ENCODE results near the gene C4orf46. TPM values are rescaled to one million over a fixed set of nuclear protein-coding genes. Genes with fewer than 3 reads are reported as not detected.
"Not testable (repeated sequence)": the region's sequence is repeated elsewhere in the genome, so short reads cannot be mapped to it uniquely, and the experiment has no call there.

Gene C4orf46
- total RNA-seq, 1 donor from 2014 or later, result 16.2 TPM

DNA sequence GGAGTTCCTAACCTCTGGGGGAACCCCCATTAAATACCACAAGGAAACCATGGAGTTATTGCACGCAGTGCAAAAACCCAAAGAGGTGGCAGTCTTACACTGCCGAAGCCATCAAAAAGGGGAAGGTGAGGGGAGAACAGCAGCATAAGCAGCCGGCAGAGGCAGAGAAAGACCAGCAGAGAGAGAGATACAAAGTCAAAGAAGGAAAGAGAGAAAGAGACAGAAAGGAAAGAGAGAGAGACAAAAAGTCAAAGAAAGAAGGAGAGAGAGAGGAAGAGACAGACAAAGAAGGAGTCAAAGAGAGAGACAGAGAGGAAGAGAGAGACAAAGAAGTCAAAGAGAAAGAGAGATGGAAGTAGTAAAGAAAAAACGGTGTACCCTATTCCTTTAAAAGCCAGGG lies 8.4 kb downstream of the C4orf46 start:
- H3K36me3 ChIP-seq (ENCODE audit: control insufficient read depth in 3 of 3, insufficient read depth in 3 of 3, low read length in 3 of 3); H3K27me3 ChIP-seq (ENCODE audit: control insufficient read depth in 3 of 3, insufficient read depth in 3 of 3, low read length in 3 of 3); H3K9me3 ChIP-seq (ENCODE audit: control insufficient read depth in 3 of 3, low read length in 3 of 3); H3K27ac ChIP-seq (ENCODE audit: low read depth, low read length); H3K4me1 ChIP-seq (ENCODE audit: control insufficient read depth in 3 of 3, insufficient read depth in 3 of 3, low read length in 3 of 3); H3K4me3 ChIP-seq (ENCODE audit: low read length in 3 of 3); H3K9ac ChIP-seq (ENCODE audit: low read depth in 1 of 3, low read length in 3 of 3): not testable (repeated sequence)

DNA sequence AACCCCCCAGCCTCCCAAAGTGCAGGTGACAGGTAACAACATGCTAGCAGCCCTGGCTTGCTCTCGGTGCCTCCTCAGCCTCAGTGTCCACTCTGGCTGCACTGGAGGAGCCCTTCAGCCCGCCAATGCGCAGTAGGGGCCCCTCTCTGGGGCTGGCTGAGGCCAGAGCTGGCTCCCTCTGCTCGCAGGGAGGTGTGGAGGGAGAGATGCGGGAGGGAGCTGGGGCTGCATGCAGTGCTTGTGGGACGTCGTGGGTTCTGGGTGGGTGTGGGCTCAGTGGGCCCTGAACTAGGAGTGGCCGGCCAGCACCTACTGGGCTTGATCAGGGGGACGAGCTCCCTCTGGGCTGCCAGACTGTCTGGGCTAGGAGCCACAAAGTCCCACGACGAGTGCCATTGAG lies 14.4 kb downstream of the C4orf46 start:
- Histone ChIP-seq H3K9me3 (ENCODE audit: control insufficient read depth in 3 of 3, low read length in 3 of 3) (no peaks in the 10 kb centered on the region), H3K27ac (ENCODE audit: low read depth, low read length) (no peak overlapping the region), H3K4me3 (ENCODE audit: low read length in 3 of 3) (no peak overlapping the region)

DNA sequence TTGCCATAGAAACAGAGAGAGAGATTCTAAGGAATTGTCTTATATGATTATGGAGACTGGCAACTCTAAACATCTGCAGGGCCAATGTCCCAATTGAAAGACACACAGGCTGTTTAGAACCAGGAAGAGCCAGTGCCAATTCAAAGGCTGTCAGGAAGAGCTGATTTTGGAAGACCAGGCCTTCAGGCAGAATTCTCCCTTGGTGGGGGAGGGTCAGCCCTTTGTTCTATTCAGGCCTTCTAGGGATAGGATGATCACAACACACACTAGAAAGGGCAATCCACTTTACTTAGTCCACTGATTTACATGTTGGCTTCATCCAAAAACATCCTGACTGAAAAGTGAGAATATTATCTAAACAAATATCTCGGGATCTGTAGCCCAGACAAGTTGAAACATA lies 15.2 kb downstream of the C4orf46 start:
- H3K9me3 ChIP-seq (ENCODE audit: control insufficient read depth in 3 of 3, low read length in 3 of 3), result no peaks in the 10 kb centered on the region
- no peaks in the 10 kb centered on the region for H3K27me3 ChIP-seq (ENCODE audit: control insufficient read depth in 3 of 3, insufficient read depth in 3 of 3, low read length in 3 of 3)
- H3K4me1 ChIP-seq (ENCODE audit: control insufficient read depth in 3 of 3, insufficient read depth in 3 of 3, low read length in 3 of 3), result no peaks in the 10 kb centered on the region
- no peak overlapping the region for H3K9ac ChIP-seq (ENCODE audit: low read depth in 1 of 3, low read length in 3 of 3)
- H3K36me3 ChIP-seq (ENCODE audit: control insufficient read depth in 3 of 3, insufficient read depth in 3 of 3, low read length in 3 of 3), result no peaks in the 10 kb centered on the region
- H3K4me3 ChIP-seq (ENCODE audit: low read length in 3 of 3), result no peak overlapping the region
- H3K27ac ChIP-seq (ENCODE audit: low read depth, low read length), result no peak overlapping the region

More for the DNA sequence above, 14.4 kb downstream of the C4orf46 start:
- no peaks in the 10 kb centered on the region for H3K36me3 ChIP-seq (ENCODE audit: control insufficient read depth in 3 of 3, insufficient read depth in 3 of 3, low read length in 3 of 3)
- no peak overlapping the region for H3K9ac ChIP-seq (ENCODE audit: low read depth in 1 of 3, low read length in 3 of 3)
- no peaks in the 10 kb centered on the region for H3K4me1 ChIP-seq (ENCODE audit: control insufficient read depth in 3 of 3, insufficient read depth in 3 of 3, low read length in 3 of 3)
- H3K27me3 ChIP-seq (ENCODE audit: control insufficient read depth in 3 of 3, insufficient read depth in 3 of 3, low read length in 3 of 3), result no peaks in the 10 kb centered on the region

DNA sequence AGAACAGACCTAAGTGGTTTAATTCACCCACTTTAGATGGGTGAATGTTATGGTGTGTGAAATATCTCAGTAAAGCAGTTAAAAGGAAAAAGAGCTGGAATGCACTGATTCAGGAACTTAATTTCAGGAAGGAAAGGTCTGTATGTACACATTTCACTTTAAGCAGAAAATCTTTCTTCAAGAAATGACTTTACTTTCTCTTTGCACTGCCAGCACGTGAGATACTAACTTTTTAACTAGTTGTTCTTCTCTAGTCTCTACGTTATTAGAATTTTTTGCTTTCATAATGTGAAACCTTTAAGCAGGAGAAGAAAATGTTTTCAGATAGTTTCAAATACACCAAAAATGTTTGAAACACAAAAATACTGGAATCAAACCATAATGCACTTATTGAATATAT lies 18.8 kb downstream of the C4orf46 start:
- H3K27me3 ChIP-seq (ENCODE audit: control insufficient read depth in 3 of 3, insufficient read depth in 3 of 3, low read length in 3 of 3), result no peaks in the 10 kb centered on the region
- no peak overlapping the region for H3K27ac ChIP-seq (ENCODE audit: low read depth, low read length)
- no peaks in the 10 kb centered on the region for H3K9me3 ChIP-seq (ENCODE audit: control insufficient read depth in 3 of 3, low read length in 3 of 3)
- no peak overlapping the region for H3K4me3 ChIP-seq (ENCODE audit: low read length in 3 of 3)
- peak overlapping the region in 1 of 3 donors; percentile 24 for H3K9ac ChIP-seq (ENCODE audit: low read depth in 1 of 3, low read length in 3 of 3)
- H3K4me1 ChIP-seq (ENCODE audit: control insufficient read depth in 3 of 3, insufficient read depth in 3 of 3, low read length in 3 of 3), result no peaks in the 10 kb centered on the region
- no peaks in the 10 kb centered on the region for H3K36me3 ChIP-seq (ENCODE audit: control insufficient read depth in 3 of 3, insufficient read depth in 3 of 3, low read length in 3 of 3)

DNA sequence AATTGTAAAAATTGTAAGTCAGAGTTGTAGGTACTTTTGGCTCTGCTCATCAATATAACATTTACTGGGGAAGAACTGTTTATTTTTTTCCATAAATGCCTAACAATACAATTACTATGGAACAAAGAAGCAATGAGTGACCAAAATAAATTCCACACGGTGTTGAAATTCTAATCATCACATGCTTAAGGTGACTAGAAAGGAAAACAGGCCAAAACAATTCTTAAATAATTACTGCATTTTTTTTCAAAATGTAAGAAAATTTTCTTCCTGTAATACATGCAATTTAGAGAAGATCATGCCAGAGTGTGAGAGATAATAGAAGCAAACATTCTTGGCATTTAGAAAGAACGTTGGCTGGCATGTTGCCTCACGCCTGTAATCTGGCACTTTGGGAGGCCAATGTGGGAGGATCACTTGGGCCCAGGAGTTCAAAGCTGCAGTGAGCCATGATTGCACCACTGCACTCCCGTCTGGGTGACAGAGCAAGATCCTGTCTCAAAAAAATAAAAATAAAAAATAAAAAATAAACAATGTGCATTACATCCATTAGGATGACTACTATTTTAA lies 22.5 kb downstream of the C4orf46 start:
- no peaks in the 10 kb centered on the region for H3K36me3 ChIP-seq (ENCODE audit: control insufficient read depth in 3 of 3, insufficient read depth in 3 of 3, low read length in 3 of 3)
- H3K9ac ChIP-seq (ENCODE audit: low read depth in 1 of 3, low read length in 3 of 3), result no peak overlapping the region
- H3K4me1 ChIP-seq (ENCODE audit: control insufficient read depth in 3 of 3, insufficient read depth in 3 of 3, low read length in 3 of 3), result peaks cover 0 to 3% (median 0%) of the 10 kb centered on the region in 3 donors
- H3K9me3 ChIP-seq (ENCODE audit: control insufficient read depth in 3 of 3, low read length in 3 of 3), result no peaks in the 10 kb centered on the region
- no peaks in the 10 kb centered on the region for H3K27me3 ChIP-seq (ENCODE audit: control insufficient read depth in 3 of 3, insufficient read depth in 3 of 3, low read length in 3 of 3)
- no peak overlapping the region for H3K27ac ChIP-seq (ENCODE audit: low read depth, low read length)
- H3K4me3 ChIP-seq (ENCODE audit: low read length in 3 of 3), result no peak overlapping the region

DNA sequence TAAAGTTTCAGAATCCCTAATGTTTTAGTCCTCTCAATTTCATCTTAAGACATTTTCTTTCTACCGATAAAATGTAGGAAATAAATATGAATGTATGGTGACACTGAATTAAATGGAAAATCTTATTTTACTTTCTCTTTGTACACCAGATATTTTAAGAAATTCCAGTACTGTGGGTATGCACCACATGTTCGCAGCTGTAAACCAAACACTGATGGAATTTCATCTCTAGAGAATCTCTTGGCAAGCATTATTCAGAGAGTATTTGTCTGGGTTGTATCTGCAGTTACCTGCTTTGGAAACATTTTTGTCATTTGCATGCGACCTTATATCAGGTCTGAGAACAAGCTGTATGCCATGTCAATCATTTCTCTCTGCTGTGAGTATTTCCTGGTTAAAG lies 26.9 kb downstream of the C4orf46 start:
- Histone ChIP-seq H3K4me3 (ENCODE audit: low read length in 3 of 3) (no peak overlapping the region), H3K27me3 (ENCODE audit: control insufficient read depth in 3 of 3, insufficient read depth in 3 of 3, low read length in 3 of 3) (no peaks in the 10 kb centered on the region), H3K36me3 (ENCODE audit: control insufficient read depth in 3 of 3, insufficient read depth in 3 of 3, low read length in 3 of 3) (no peaks in the 10 kb centered on the region), H3K9ac (ENCODE audit: low read depth in 1 of 3, low read length in 3 of 3) (no peak overlapping the region), H3K27ac (ENCODE audit: low read depth, low read length) (no peak overlapping the region), H3K9me3 (ENCODE audit: control insufficient read depth in 3 of 3, low read length in 3 of 3) (no peaks in the 10 kb centered on the region), H3K4me1 (ENCODE audit: control insufficient read depth in 3 of 3, insufficient read depth in 3 of 3, low read length in 3 of 3) (peaks cover 0 to 3% (median 0%) of the 10 kb centered on the region in 3 donors)

DNA sequence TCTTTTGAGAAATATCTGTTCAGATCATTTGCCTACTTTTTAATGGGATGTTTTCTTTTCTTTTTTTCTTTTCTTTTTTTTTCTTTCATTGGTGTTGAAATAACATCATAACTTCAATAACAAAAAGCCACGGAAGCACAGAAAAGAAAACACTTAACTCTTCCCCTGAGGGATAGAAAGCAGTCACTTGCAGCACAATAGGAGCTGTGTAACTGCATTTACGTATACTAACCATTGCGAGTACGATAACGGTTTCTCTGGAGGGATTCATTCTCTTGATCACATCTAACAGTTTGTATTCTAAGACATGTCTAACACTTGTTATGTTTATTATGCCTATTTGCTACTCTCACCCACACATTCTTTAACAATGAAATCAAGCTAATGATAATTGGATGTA lies 27.3 kb downstream of the C4orf46 start:
- no peak overlapping the region for H3K27ac ChIP-seq (ENCODE audit: low read depth, low read length)
- no peak overlapping the region for H3K4me3 ChIP-seq (ENCODE audit: low read length in 3 of 3)
- peaks cover 0 to 3% (median 0%) of the 10 kb centered on the region in 3 donors for H3K4me1 ChIP-seq (ENCODE audit: control insufficient read depth in 3 of 3, insufficient read depth in 3 of 3, low read length in 3 of 3)
- H3K9me3 ChIP-seq (ENCODE audit: control insufficient read depth in 3 of 3, low read length in 3 of 3), result no peaks in the 10 kb centered on the region
- no peak overlapping the region for H3K9ac ChIP-seq (ENCODE audit: low read depth in 1 of 3, low read length in 3 of 3)
- no peaks in the 10 kb centered on the region for H3K36me3 ChIP-seq (ENCODE audit: control insufficient read depth in 3 of 3, insufficient read depth in 3 of 3, low read length in 3 of 3)
- H3K27me3 ChIP-seq (ENCODE audit: control insufficient read depth in 3 of 3, insufficient read depth in 3 of 3, low read length in 3 of 3), result no peaks in the 10 kb centered on the region

DNA sequence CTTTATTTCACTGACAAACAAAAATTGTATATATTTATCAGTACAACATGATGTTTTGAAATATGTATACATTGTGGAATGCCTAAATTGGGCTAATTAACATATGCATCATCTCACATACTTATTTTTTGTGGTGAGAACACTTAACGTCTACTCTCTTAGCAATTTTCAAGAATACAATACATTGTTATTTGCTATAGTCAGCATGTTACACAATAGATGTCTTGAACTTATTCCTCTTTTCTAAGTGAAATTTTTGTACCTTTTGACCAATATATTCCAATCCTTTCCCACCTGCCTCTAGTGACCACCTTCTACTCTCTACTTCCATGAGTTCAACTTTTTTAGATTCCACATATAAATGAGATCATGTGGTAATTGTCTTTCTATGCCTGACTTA lies 35.1 kb downstream of the C4orf46 start:
- H3K9ac ChIP-seq (ENCODE audit: low read depth in 1 of 3, low read length in 3 of 3), result no peak overlapping the region
- no peaks in the 10 kb centered on the region for H3K9me3 ChIP-seq (ENCODE audit: control insufficient read depth in 3 of 3, low read length in 3 of 3)
- no peak overlapping the region for H3K27ac ChIP-seq (ENCODE audit: low read depth, low read length)
- no peak overlapping the region for H3K4me3 ChIP-seq (ENCODE audit: low read length in 3 of 3)
- H3K27me3 ChIP-seq (ENCODE audit: control insufficient read depth in 3 of 3, insufficient read depth in 3 of 3, low read length in 3 of 3), result no peaks in the 10 kb centered on the region
- H3K36me3 ChIP-seq (ENCODE audit: control insufficient read depth in 3 of 3, insufficient read depth in 3 of 3, low read length in 3 of 3), result no peaks in the 10 kb centered on the region
- H3K4me1 ChIP-seq (ENCODE audit: control insufficient read depth in 3 of 3, insufficient read depth in 3 of 3, low read length in 3 of 3), result no peaks in the 10 kb centered on the region

DNA sequence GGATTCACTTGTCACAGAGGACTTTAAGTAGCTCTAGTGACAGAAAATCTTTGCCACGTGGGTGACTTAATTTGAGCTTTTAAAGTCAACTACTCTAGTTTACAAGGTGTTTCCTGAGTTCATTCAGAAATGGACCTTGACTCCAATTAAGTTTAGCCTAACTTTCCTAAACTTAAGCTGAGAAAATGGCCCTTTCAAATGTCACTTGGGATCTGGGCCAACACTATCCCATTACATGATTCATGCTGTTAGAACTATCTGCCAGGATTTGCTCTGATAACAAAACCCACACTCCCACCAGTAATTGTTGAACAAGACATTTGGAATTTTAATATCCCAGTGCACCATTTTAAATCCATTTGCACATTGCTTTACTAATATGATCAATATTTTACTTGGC lies 40.8 kb downstream of the C4orf46 start:
- Histone ChIP-seq H3K36me3 (ENCODE audit: control insufficient read depth in 3 of 3, insufficient read depth in 3 of 3, low read length in 3 of 3) (no peaks in the 10 kb centered on the region), H3K9me3 (ENCODE audit: control insufficient read depth in 3 of 3, low read length in 3 of 3) (no peaks in the 10 kb centered on the region), H3K4me3 (ENCODE audit: low read length in 3 of 3) (no peak overlapping the region), H3K4me1 (ENCODE audit: control insufficient read depth in 3 of 3, insufficient read depth in 3 of 3, low read length in 3 of 3) (no peaks in the 10 kb centered on the region), H3K27me3 (ENCODE audit: control insufficient read depth in 3 of 3, insufficient read depth in 3 of 3, low read length in 3 of 3) (no peaks in the 10 kb centered on the region), H3K27ac (ENCODE audit: low read depth, low read length) (no peak overlapping the region), H3K9ac (ENCODE audit: low read depth in 1 of 3, low read length in 3 of 3) (no peak overlapping the region)

DNA sequence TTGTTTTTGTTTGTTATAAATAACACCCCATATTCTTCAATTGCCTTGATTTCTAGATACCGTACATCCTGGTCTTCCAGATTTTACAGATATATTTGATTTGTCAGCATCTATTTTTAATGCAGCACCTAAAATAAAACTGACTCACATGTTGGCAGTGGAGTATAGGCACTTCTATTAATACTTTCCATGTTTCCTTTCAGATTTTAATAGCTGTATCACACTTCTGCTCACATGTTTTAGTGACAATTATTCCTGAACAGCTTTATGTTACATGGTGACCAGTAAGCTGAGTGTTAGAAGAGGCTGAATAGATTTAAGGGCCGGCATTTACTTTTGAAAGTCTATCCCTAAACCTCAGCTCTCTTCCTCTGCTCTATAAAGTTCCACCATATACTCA lies 46.1 kb downstream of the C4orf46 start:
- Histone ChIP-seq H3K27me3 (ENCODE audit: control insufficient read depth in 3 of 3, insufficient read depth in 3 of 3, low read length in 3 of 3) (no peaks in the 10 kb centered on the region), H3K9me3 (ENCODE audit: control insufficient read depth in 3 of 3, low read length in 3 of 3) (no peaks in the 10 kb centered on the region), H3K4me3 (ENCODE audit: low read length in 3 of 3) (no peak overlapping the region), H3K27ac (ENCODE audit: low read depth, low read length) (peak overlapping the region; percentile 86), H3K36me3 (ENCODE audit: control insufficient read depth in 3 of 3, insufficient read depth in 3 of 3, low read length in 3 of 3) (no peaks in the 10 kb centered on the region), H3K9ac (ENCODE audit: low read depth in 1 of 3, low read length in 3 of 3) (peak overlapping the region in 2 of 3 donors; percentile 52 to 71), H3K4me1 (ENCODE audit: control insufficient read depth in 3 of 3, insufficient read depth in 3 of 3, low read length in 3 of 3) (no peaks in the 10 kb centered on the region)

Measured in skeletal muscle tissue (tissue), 4 donors.